Measurements from ENCODE around the gene SORCS2.

SORCS2 gene

DNA sequence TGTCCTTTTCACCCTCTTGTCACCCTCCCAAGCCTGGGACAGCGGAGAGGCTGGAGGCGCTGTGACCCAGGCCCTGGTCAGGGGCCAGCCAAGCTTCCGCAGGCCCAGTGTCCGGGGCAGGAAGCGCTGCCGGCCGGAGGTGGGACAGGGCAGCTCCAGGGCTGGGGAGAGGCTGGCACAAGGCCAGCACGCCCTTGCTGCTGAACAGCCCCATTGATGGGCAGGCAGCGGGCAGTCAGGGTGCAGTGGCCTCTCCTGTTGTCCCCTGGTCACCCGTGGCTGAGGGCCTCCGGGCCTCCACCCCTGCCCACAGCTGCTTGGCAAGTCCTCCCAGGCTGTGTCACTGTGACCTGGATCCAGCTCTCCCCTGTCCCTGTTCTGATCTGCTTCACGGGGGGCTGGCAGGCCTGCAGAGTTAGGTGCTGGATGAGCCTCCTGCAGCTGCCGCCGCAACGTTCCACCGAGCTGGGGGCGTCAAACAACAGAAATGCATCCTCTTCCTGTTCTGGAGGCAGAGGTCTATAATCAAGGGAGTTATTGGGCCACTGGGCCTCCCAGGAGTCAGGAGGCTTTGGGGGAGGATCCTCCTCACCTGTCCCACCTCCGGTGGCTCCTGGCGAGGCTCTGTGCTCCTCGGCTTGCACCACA is 134.5 kb downstream of the SORCS2 start:
- no peak for DNase-seq (ENCODE audit: low spot score)

DNA sequence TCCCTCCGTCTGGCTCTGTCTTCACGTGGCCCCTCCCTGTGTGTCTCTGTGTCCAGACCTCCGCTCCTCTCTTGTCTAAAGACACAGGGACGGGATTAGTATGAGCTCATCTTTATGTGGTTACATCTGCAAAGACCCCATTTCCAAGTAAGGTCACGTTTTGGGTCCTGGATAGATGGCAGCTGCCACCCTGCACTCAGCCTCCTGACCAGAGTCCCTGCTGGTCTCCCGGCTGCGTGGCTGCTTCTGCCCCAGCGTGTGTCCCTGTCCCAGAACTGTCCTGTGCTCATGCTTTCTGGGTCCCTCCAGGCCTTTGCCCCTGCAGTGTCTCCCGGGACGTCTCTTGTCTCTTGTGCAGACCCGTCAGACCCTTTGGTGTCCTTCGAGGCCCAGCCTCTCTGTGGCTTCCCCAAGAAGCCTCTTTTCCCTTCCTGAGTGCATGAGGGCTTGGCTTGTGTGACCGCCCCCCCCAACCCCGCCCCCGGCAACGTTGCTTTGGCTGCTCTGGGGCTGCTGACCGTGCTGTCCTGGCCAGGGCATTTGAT is 135.1 kb downstream of the SORCS2 start:
- DNase-seq (ENCODE audit: low spot score) = no peak

DNA sequence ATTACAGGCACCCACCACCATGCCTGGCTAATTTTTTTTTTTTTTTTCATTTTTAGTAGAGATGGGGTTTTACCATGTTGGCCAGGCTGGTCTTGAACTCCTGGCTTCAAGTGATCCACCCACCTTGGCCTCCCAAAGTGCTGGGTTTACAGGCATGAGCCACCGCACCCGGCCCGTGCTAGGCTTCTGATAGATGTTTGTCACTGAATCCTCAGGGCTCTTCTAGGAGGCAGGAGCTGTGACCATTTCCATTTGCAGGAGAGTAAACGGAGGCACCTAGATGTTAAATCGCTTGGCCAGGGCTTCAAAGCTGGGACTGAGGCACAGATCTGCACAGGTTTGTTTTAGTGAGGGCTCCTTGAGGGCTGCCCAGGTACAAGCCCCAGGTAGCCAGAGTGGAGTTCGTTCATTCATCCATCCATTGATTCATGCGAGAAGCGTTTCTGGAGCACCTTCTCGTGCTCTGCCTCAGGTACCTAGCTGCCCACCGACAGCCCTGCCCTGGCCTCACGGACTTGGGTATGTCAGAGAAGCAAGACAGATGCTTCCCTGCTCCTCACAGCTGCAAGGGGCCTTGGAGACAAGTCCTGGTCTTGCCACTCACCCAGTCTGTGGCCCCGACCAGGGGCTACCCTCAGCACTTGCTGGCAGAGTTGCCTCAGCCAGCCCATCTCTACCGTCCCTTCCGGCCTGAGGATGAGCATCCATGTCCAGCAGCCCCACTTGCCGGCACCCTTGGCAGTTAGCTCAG is 136.0 kb downstream of the SORCS2 start:
- DNase-seq (ENCODE audit: low spot score) = no peak

DNA sequence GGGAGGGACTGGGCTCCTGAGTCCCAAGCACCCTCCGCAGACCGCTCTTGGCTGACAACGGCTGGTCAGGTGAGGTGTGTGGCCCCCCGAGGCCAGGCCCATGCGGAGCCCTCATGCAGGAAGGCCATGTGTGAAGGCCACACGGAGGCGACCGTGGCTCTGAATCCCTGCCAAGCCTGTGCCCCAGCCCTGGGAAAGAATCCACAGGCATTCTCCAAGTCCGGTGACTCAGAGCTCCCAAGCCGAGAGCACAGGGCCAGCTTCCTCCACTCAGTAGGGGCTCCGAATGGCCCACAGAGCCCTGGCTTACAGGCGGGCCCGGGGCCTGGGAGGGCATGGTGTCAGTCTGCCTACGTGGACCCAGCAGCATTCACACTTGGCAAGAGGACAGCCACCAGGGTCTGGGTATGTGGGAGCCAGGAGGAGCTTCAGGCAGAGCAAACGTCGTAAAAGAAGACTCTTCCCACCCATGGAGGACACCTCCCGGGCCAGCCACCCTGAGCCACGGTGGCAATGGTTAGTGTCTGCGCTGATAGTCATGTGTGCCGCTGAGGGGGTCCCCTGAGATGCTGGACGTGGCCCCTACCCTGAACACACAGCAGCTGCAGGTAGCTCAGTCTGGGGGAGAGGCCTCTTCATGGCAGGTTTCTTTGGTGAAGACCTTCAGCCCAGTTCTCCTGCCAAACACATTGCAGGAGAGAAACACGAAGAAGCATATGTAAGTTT is 136.7 kb downstream of the SORCS2 start:
- peak; percentile 39 for DNase-seq (ENCODE audit: low spot score)

DNA sequence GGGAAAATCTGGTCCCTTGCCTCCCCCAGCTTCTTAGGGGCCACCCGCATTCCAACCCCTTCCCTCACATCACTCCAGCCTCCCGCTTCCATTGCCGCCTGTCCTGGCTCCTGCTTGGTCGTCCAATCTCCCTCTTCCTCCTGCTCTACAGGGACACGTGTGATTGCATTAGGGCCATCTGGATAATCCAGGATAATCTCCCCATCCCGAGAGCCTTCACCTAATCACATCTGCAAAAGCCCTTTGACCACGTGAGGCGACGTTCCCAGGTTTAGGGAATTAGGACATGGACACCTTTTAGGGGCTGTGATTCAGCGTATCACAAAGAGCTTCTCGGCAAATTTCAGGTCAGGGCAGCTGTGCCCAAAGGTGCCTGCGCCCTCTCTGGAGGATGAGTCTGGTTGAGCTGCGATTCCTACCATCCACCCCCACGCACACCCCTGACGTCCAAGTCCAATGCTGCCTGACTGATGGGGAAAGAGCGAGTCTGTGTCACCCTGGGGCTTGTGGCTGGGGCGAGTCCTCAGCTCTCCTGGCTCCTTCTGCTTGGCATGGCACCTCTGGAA is 137.8 kb downstream of the SORCS2 start:
- no peak for DNase-seq (ENCODE audit: low spot score)

DNA sequence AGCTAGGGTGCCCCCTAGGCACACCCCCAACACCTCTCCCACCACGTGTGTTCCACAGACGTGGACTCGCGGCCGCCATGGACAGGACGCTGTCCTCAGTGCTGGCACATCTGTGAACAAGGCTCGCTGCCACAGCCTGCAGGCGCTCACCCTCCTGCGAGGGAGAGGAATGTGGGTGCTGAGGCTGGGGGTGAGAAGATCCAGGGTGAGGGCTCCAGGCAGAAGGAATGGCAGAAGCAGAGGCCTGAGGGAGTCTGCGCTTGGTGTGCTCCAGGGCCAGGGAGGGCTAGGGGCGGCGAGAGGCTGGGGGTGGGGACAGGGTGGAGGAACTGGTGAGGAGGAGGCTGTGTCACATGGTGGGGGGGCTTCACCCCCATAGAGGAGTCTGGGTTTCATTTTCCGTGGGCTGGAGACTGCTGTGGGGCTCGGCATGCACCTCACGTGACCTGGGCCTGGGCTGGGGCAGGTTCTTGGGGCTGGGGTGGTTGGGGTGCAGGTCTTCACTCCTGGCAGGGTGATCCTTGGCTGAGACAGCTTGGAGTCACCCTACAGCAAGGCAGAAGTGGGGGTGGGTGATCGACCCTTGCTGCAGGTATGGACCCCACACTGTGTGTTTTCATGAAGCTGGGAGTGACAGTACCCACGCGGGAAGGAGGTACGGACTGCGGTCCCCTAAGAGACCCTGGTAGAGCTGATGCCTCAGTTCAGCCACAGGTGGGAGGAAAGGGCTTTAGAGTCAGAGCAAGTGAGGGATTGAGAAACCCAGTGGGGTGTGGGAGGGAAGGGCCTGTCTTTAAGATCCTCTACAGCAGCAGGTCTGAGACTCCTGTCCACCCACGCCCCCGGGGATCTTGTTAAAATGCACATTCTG is 138.7 kb downstream of the SORCS2 start:
- DNase-seq (ENCODE audit: low spot score) = no peak

DNA sequence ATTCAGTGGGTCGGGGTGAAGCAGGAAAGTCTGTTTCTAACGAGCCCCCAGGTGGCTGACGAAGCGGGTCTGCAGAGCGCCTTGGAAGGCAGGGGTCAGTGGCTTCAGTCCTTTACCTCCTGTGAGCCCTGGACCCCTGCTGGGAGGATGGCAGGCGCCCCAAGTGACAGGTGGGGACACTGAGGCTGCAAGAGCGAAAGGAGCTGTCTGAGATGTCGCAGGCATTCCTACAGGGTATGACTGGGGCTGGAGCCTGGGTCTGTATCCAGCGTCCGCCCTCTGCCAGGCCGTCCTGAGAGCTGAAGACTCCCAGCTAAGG is 139.3 kb downstream of the SORCS2 start:
- no peak for DNase-seq (ENCODE audit: low spot score)

DNA sequence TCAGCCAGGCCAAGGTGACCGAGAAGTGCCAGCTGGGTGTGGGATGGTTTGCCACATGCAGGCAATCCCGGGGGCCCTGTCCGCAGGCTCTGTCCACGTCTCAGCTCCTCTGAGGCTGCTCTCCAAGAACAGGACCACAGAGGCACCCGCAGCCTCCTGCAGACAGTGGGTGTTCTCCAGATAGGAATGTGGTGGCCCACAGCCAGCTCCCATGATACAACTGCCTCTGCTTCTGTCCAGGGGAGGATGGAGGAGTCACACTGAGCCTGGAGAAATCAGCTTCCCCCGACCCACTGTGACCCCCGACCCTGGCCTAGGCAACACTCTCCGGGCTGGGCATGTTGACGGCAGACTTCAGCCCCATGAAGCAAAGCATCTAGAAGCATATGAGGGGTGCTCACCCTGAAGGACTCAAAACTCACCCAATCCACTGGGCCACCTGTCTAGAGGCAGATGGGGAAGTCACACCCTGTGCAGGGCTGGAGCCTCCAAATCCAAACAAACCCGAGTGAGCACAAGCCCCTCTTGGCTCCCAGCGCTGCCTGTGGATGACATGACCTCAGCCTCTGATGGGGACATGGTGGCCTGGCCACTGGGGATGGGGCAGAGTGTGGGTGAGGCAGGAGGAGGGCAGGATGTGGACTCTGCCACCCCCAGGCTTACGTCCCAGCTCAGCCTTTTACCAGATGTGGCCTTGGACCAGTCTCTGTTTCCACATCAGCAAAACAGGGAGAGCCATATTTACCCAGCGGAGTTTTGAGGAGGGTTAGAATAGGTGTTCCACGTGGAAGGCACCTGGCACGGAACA is 140.1 kb downstream of the SORCS2 start:
- no peak for DNase-seq (ENCODE audit: low spot score)

DNA sequence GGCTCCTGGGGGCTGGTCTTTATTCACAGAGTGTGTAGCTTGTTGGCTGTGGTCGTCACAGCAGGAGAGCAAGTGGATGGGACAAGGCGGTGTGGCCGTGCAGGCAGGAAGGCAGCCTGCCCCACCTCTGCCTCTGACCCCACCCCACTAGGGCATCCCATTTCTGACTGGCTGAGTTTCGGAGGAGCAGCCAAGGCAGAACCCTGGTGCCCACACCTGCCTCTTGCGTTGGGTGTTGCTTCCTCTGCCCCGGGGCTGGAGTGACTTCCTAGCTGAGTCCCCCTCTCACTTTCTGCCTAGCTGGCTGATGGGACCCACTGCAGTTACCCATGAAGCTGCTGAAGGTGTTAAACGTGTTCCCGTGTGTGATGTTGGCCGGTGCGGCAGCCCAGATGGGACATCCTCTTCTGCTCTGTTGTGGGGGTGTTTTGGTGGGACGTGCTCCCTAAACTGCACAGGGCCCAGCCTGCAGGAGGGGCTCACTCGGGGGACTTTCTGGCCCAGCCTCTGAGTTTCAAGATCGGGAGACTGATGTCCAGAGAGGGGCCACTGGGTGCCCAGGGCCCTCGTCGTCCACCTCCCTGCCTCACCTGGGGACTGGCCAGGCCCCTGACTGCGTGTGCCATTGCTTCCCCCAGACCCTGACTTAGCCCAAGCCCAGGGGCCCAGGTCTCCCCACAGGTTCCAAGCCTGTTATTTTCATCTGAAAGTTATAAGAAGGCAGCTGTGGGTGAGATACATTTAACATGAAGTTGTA is 140.9 kb downstream of the SORCS2 start:
- no peak for DNase-seq (ENCODE audit: low spot score)

DNA sequence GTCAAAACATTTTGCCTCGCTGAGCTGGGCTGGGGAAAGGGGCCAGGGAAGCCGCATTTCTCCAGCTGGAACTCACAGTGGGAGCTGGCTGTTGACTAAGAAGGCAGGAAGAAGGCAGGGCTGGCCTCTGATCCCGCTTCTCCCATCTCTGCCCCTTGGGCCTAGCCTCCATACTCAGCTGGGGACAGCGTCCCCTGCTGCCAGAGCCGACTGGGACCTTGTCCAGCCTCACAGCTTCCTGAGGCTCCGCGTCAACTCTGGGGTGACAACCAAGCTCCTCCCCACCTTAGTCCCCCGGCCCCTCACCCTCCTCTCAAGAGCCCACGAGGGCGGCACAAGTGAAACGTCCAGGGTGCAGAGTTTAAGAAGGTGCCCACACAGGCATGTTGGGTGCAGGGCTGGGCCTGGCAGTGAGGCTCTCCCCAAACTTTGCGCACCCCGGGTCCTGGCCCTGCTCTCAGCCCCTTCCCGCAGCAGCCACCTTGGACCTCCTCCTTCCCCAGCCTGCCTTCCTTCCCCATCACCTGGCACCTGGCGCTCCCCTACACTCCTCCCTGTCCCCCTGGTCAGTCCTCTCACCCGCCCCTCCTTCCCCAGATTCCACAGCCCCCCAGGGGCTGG is 141.6 kb downstream of the SORCS2 start:
- DNase-seq (ENCODE audit: low spot score) = no peak

DNA sequence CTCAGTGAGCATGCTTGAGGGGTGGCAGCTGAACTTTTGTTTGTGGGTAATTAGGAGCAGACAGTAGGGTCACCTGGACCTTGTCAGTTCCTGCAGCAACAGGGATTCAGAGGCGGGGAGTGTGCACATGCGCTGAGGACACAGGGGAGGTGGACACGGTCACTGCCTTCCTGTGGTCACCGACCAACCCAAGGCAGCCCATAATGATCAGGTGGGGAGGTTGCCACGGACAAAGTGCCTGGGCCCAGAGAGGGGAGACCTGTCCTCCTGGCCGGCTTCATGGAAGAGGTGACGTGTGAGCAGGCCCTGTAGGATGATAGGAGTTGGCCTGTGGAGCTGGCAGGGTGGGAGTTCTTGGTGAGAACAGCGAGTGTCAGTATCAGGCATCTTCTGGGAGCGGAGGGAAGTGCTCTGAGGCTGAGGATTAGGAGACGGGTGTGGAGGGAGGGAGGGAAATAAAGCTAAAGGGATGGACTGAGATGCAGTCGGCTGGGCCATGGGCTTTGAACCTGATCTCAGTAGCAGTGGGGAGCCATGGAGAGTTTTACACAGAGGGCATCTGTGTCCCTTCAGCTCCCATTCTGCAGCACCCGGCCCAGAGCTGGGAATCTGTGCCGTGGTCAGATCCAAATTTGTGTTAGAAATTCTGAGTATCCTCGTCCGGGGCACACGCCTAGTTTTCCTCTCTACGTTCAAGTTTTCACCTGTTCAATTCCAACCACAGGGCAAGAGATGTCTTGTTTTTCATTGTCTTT is 142.4 kb downstream of the SORCS2 start:
- no peak for DNase-seq (ENCODE audit: low spot score)

DNA sequence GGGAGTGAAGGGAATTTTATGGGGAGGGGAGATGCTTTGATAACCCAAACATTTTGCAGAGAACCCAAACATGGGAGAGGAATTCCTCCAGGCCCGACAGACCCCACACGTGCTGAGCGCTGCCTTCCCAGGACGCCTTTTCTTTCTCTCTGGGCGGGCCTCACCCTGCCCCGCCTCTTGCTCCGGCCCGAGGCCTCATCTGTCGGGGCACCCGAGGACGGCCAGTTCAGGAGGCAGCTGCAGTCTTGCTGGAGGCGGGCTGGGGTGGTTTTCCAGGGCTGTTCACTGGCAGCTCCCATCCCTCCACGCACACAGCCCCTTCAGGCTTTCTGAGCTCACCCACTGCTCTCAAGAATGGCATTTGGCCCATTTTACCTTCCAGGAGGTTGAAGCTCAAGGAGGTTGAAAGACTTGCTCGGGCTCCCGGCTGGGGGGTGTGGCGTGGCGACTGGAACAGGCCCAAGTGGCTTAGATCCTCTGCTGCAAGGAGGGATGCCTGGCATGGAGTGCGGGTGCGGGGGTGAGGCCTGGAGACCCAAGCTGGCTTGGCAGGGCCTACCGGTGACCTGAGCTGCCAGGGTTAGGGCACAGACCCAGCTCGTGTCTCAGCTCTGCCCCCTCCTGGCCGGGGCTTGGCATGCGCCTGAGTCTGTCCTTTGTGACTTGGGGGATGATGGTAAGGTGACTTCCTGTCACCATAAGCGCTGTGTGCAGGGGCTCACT is 143.2 kb downstream of the SORCS2 start:
- DNase-seq (ENCODE audit: low spot score) = peak; percentile 60

DNA sequence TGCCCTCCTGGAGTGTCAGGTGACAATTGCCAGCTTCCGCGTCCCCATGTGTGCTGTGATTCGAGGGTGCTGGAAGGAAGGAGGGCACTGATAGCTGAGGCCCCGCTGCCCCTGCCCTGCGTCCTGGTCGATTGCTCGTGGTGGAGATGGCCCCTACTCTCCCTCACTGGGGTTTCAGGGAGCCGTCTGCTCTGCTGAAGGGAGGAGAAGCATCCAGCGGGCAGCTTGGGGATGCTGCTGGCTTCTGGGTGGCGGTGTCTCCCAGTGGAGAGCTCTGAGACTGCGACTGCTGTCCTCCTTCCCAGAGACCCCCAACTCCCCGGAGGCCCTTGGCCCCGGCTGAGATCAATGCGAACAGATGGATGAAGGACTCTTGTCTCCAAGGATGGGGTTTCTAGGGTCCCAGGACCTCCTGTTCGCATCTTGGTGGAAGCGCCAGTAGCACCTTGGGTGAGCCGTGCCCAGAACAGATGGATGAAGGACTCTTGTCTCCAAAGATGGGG is 143.8 kb downstream of the SORCS2 start:
- DNase-seq (ENCODE audit: low spot score) = no peak

DNA sequence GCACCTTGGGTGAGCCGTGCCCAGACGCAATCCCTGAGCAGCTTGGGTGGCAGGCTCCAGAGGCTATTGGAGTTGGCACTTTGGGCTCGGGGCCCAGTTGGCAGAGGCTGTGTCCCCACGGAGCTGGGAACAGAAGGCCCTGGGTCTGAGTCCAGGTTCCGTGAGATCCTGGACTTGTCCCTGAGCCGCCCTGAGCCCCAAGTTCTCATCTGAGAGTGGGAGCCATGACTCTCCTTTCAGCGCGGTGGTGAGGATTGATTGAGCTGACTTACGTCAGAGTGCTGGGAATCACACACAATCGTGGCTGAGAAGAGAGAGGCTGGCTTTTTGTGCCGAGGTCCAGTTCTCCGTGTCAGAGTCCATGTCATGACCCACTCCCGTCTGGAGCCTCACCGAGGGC is 144.4 kb downstream of the SORCS2 start:
- no peak for DNase-seq (ENCODE audit: low spot score)

DNA sequence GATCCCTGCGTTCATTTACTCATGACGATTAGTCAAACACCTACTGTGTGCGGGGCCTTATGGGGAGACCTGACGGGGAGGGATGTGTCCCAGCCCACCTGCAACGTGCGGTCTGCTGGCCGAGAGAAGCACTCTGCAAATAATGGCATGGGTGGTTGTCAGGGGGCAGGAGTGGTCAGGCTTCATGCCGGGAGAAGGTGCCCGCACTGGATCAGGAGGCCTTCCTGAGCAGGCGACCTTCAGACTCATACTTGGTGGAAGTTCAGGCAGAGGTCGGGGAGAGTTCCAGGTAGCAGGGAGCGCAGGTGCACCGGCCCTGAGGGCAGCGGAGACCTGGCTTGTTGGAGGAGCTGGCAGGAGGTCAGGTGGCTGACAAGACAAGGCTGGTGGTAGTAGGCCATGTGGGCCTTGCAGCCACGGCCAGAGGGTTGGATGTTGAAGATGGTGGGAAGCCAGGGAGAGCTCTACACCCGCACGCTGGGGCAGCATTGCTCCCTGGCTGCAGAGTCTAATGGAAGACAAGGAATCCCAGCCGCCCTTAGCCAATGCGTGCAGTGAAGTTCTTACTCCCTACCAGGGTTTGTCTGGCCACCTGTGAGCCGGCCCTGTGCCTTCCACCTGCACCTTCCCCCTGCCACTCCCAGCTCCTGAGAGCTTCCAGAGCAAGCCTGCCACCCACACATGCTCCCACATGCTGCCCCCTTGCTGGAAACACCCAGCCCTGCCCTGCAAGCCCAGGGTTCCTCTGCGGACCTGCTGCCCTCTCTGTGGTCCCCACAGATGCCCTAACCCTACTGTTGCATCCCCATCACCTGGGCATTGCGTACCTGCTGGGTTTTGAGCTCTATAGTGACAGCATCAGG is 145.1 kb downstream of the SORCS2 start:
- no peak for DNase-seq (ENCODE audit: low spot score)

DNA sequence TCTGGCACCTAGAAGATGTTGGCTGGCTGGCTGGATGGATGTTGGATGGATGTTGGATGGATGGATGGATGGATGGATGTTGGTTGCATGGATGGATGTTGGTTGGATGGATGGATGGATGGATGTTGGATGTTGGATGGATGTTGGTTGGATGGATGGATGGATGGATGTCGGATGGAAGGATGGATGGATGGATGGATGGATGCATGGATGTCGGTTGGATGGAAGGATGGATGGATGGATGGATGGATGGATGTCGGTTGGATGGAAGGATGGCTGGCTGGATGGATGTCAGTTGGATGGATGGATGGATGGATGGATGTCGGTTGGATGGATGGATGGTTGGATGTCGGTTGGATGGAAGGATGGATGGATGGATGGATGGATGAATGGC is 145.7 kb downstream of the SORCS2 start:
- DNase-seq (ENCODE audit: low spot score) = no peak
